ENCODE data around the gene PCYT2.
"Not testable (repeated sequence)": the region's sequence is repeated elsewhere in the genome, so short reads cannot be mapped to it uniquely, and the experiment has no call there.

PCYT2 gene

GRCh38 chr17:81927152-81927652, 16.0 kb upstream of the PCYT2 start:
- no peak for DNase-seq

- DNase-seq, result peak; percentile 87 to 88
These were observed 15.4 kb upstream of the PCYT2 start for GRCh38 chr17:81926451-81927151.

- DNase-seq, result no peak
These were observed 14.8 kb upstream of the PCYT2 start for GRCh38 chr17:81925860-81926450.

- DNase-seq, result no peak
These were observed 13.6 kb upstream of the PCYT2 start for GRCh38 chr17:81924557-81925532.

- DNase-seq, result peak; percentile 93 to 94
These were observed 12.4 kb upstream of the PCYT2 start for GRCh38 chr17:81923302-81924260.

- no peak for DNase-seq
These were observed 11.5 kb upstream of the PCYT2 start for GRCh38 chr17:81922566-81923301.

- DNase-seq, result no peak
These were observed 10.9 kb upstream of the PCYT2 start for GRCh38 chr17:81921996-81922565.

GRCh38 chr17:81921537-81921862, 10.3 kb upstream of the PCYT2 start:
- no peak for DNase-seq

GRCh38 chr17:81920612-81921536, 9.7 kb upstream of the PCYT2 start:
- DNase-seq, result no peak

- DNase-seq, result no peak
These were observed 7.8 kb upstream of the PCYT2 start for GRCh38 chr17:81918832-81919545.

GRCh38 chr17:81918333-81918669, 7.1 kb upstream of the PCYT2 start:
- not testable (repeated sequence) for DNase-seq

- peak; percentile 78 to 87 for DNase-seq
These were observed 6.5 kb upstream of the PCYT2 start, which contains the start of gene SIRT7 for GRCh38 chr17:81917565-81918332. Gene SIRT7 (minus strand): TSS chr17:81918176. CDS start chr17:81918131, 45 bp downstream.

- DNase-seq, result no peak
These were observed 5.2 kb upstream of the PCYT2 start for GRCh38 chr17:81916234-81917001.

- DNase-seq, result no peak
These were observed 4.1 kb upstream of the PCYT2 start for GRCh38 chr17:81915331-81915730.

- DNase-seq, result no peak
These were observed 3.1 kb upstream of the PCYT2 start for GRCh38 chr17:81914103-81914850.

GRCh38 chr17:81913394-81914102, 2.3 kb upstream of the PCYT2 start:
- DNase-seq, result no peak

Data from AML-193 (cell line).